Neural crest cell (in vitro differentiated cells): ENCODE measurements around the gene TGFBR3L. TPM values are rescaled to one million over a fixed set of nuclear protein-coding genes. Genes with fewer than 3 reads are reported as not detected.
A peak's percentile ranks its signal among the peaks of the same experiment; 100 is the strongest.

Experiments
- DNase-seq: peaks from one replicate; pipeline ENCODE4 v3.0.0; 2021; ENCODE audit warnings: low read depth, mixed read lengths, low spot score
- H3K27ac Mint-ChIP-seq: one replicate; pipeline ENCODE4 v1.8.0; 2021; ENCODE audit warnings: mild to moderate bottlenecking, mixed read lengths; ENCODE audit not compliant: unreplicated experiment
- H3K27me3 Mint-ChIP-seq: 2 replicates; pipeline ENCODE4 v1.8.0; 2021; ENCODE audit warnings: low read depth, mild to moderate bottlenecking, mixed read lengths
- H3K36me3 Mint-ChIP-seq: 2 replicates; pipeline ENCODE4 v1.8.0; 2021; ENCODE audit warnings: low read depth, mild to moderate bottlenecking, mixed read lengths
- H3K4me1 Mint-ChIP-seq: 2 replicates; pipeline ENCODE4 v1.8.0; 2021; ENCODE audit warnings: mixed read lengths
- H3K4me3 Mint-ChIP-seq: one replicate; pipeline ENCODE4 v1.8.0; 2021; ENCODE audit warnings: mild to moderate bottlenecking, mixed read lengths
- H3K9me3 Mint-ChIP-seq: 2 replicates; pipeline ENCODE4 v1.8.0; 2021; ENCODE audit warnings: mixed read lengths
- long read RNA-seq: library from polyadenylated mRNA; unstranded; transcript quantifications from one replicate; pipeline ENCODE4 v2.0.0, GENCODE V29; 2020
- total RNA-seq: library from RNA; stranded (reverse); gene quantifications from 2 replicates; pipeline ENCODE4 v1.2.1, GENCODE V29; 2021
- TF ChIP-seq, protein P1 (sequence below): fragments of 200-600 bp; sonication (generic); conservative IDR thresholded peaks from 2 replicates; pipeline ENCODE4 v1.5.0; 2021; ENCODE audit warnings: antibody characterized with exemption, mild to moderate bottlenecking

Gene TGFBR3L
- 0.32 and 0.44 TPM in 2 replicates for total RNA-seq
- long read RNA-seq: 0 reads

DNA sequence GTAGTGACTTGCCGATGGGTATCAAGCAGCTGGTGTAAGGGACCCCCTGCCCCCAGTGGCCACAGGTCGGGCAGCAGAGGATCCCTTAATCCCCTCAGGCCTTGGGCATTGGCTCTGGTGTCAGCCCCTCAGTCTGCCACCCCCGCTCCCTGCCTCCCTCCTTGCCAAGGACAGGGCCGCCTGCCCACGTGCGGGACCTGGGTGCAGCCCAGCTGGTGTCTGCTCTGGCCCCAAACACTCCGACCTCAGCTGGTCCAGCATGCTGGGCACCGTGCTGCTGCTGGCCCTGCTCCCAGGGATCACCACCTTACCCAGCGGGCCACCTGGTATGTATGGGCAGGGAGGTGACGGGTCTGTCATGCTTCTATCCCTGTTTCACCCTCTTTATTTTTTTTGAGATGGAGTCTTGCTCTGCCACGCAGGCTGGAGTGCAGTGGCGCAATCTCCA is at the start of gene TGFBR3L:
Gene TGFBR3L (plus strand): TSS at position 233 of the 448 bp plus-strand sequence.
- DNase-seq: no peak
- TF ChIP-seq, protein P1, sequence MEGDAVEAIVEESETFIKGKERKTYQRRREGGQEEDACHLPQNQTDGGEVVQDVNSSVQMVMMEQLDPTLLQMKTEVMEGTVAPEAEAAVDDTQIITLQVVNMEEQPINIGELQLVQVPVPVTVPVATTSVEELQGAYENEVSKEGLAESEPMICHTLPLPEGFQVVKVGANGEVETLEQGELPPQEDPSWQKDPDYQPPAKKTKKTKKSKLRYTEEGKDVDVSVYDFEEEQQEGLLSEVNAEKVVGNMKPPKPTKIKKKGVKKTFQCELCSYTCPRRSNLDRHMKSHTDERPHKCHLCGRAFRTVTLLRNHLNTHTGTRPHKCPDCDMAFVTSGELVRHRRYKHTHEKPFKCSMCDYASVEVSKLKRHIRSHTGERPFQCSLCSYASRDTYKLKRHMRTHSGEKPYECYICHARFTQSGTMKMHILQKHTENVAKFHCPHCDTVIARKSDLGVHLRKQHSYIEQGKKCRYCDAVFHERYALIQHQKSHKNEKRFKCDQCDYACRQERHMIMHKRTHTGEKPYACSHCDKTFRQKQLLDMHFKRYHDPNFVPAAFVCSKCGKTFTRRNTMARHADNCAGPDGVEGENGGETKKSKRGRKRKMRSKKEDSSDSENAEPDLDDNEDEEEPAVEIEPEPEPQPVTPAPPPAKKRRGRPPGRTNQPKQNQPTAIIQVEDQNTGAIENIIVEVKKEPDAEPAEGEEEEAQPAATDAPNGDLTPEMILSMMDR: no peak
- peaks cover 12% of the 10 kb centered on the region for H3K4me1 Mint-ChIP-seq
- peaks cover 59% of the 10 kb centered on the region for H3K27me3 Mint-ChIP-seq
- H3K4me3 Mint-ChIP-seq: peak within 1 kb of the TSS; percentile 81
- no peaks in the 10 kb centered on the region for H3K36me3 Mint-ChIP-seq
- H3K9me3 Mint-ChIP-seq: no peaks in the 10 kb centered on the region
- H3K27ac Mint-ChIP-seq: no peak within 1 kb of the TSS

DNA sequence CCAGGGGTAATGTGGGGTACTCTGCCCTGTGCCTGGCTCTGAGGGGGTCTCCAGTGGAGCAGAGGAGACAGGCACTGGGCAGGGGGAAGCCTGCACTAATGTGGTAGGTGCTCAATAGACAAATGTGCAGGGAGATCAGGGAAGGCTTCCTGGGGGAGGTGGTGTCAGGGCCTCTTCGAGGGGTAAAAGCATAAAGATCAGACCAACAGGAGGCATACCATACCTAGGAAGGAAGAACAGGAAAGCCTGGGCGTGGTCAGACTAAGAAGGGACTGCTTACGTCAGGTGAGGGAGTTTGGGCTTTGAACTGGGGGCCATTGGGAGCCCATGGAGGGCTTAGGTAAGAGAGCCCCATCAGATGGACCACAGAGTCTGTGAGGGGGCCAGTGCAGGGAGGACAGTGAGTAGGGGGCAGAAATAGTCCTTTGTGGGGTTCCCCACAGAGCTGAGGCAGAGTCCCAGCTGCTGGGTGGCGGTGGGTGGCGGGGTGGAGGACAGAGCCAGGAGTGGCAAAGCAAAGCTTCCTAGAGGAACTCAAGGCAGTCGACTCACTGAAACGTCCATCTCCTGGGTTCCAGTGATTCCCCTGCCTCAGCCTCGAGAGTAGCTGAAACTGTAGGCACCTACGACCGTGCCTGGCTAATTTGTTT is 49.2 kb upstream of the TGFBR3L start:
- Mint-ChIP-seq H3K4me3 (peak overlapping the region; percentile 81), H3K36me3 (no peaks in the 10 kb centered on the region), H3K9me3 (no peaks in the 10 kb centered on the region), H3K27ac (no peak overlapping the region), H3K27me3 (peaks cover 37% of the 10 kb centered on the region), H3K4me1 (peaks cover 3% of the 10 kb centered on the region)
- TF ChIP-seq, protein P1: no peak
- no peak for DNase-seq

DNA sequence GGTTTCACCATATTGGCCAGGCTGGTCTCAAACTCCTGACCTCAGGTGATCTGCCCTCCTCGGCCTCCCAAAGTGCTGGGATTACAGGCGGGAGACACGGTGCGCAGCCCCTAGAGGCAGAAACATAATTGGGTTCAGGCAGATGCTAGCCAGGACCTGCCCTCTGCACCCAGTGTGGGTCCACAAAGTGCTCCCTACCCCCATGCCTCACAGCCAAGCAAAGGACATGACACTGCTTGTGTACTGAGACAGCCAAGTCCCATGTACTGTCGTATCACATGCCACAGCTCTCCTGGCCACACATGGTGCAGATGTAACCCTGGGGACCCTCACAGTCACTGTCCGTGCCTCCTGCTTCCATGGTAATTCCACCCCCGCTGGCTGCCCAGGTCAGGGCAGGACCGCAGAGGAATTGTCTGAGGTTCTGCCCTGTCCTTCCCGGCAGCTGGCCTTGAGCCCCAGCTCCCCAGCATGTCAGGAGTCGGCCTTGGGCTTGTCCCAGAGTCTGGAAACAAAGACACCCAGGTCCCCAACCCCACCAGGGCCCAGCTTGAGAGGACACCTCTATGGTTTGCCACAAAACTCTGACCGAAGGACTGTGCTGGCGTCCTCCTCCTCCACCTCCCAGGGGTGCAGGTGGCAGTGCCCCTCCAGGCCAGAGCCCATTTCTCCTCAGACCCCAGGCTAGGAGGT is 48.1 kb upstream of the TGFBR3L start:
- H3K36me3 Mint-ChIP-seq: no peaks in the 10 kb centered on the region
- no peak for DNase-seq
- H3K27ac Mint-ChIP-seq: no peak overlapping the region
- peaks cover 31% of the 10 kb centered on the region for H3K27me3 Mint-ChIP-seq
- peaks cover 3% of the 10 kb centered on the region for H3K9me3 Mint-ChIP-seq
- H3K4me3 Mint-ChIP-seq: peak overlapping the region; percentile 34
- peaks cover 11% of the 10 kb centered on the region for H3K4me1 Mint-ChIP-seq
- TF ChIP-seq, protein P1: no peak

DNA sequence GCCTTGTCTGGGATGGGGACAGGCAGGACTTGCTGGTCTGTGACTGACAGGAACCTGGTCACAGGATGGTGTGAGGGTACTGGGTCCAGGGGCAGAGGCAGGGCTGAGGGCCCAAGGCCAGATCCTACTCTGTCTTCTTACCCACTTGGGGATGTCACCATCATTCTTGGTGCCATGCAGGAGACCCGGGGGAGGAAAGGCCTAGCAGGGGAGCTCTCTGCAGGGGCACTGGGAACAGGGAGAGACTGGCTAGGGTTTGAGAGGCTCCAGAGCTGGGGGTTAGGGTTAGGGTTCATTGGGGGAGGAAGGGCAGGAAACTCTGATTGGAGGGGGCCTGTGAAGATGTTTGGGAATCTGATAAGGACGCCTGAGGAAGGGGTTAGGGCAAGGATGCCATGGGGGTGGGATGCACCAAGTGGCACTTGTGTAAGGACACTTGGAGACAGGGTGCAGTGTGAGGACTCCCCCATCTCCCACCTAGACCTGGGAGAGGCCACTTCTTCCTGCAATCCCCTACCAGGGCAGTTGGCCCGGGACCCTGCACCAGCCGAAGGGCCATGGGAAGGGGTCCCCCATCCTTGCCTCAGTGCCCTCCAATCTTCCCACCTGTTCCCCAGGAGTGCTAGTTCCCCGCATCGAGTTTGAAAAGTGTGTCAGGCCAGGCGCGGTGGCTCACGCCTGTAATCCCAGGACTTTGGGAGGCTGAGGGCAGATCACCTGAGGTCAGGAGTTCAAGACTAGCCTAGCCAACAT is 47.4 kb upstream of the TGFBR3L start:
- peak overlapping the region; percentile 38 for H3K4me3 Mint-ChIP-seq
- peaks cover 3% of the 10 kb centered on the region for H3K9me3 Mint-ChIP-seq
- H3K36me3 Mint-ChIP-seq: no peaks in the 10 kb centered on the region
- peaks cover 35% of the 10 kb centered on the region for H3K27me3 Mint-ChIP-seq
- no peak overlapping the region for H3K27ac Mint-ChIP-seq
- H3K4me1 Mint-ChIP-seq: peaks cover 18% of the 10 kb centered on the region
- TF ChIP-seq, protein P1: no peak
- no peak for DNase-seq

DNA sequence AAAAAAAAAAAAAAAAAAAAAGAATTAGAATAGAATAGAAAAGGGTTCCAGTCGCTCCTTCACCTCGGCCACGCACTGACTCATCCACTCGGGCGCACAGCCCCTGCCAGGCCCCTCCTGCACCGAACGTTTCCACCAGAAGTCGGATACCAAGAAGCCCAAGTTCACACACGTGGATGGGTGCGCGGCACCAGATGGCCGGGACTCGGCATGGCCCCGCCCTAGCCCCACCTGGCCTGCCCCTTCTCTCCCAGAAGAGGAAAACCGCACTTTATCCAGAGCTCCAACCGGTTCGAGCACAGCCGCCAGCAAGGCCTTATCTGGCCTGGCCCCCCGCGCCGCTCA is 46.3 kb upstream of the TGFBR3L start:
- H3K27ac Mint-ChIP-seq: no peak overlapping the region
- peaks cover 3% of the 10 kb centered on the region for H3K9me3 Mint-ChIP-seq
- H3K36me3 Mint-ChIP-seq: no peaks in the 10 kb centered on the region
- peaks cover 18% of the 10 kb centered on the region for H3K4me1 Mint-ChIP-seq
- no peak for DNase-seq
- H3K4me3 Mint-ChIP-seq: no peak overlapping the region
- TF ChIP-seq, protein P1: no peak
- peaks cover 34% of the 10 kb centered on the region for H3K27me3 Mint-ChIP-seq
